ENCODE measurements around the gene NUDCD2.

- TF ChIP-seq CTCF (IDR thresholded peaks at IDR 0.05; ENCODE audit: borderline replicate concordance, extremely low read depth, low read length, poor library complexity, severe bottlenecking) (no peak), EZH2 (IDR thresholded peaks at IDR 0.05; ENCODE audit: borderline replicate concordance, low read depth, low read length, severe bottlenecking) (no peak)
These were observed 11.4 kb downstream of the NUDCD2 start for GRCh38 chr5:163448491-163448890.

All from DND-41 (cell line).